Measurements from ENCODE around the gene DDA1. TPM values are rescaled to one million over a fixed set of nuclear protein-coding genes. Genes with fewer than 3 reads are reported as not detected.

The DDA1 gene
- total and polyA plus RNA-seq, 9 of the 15 experiments (the other 6 are each of a cell fraction or from before 2014, with no cell fraction given) = 1.4 to 83.8 (median 33.8) TPM

DNA sequence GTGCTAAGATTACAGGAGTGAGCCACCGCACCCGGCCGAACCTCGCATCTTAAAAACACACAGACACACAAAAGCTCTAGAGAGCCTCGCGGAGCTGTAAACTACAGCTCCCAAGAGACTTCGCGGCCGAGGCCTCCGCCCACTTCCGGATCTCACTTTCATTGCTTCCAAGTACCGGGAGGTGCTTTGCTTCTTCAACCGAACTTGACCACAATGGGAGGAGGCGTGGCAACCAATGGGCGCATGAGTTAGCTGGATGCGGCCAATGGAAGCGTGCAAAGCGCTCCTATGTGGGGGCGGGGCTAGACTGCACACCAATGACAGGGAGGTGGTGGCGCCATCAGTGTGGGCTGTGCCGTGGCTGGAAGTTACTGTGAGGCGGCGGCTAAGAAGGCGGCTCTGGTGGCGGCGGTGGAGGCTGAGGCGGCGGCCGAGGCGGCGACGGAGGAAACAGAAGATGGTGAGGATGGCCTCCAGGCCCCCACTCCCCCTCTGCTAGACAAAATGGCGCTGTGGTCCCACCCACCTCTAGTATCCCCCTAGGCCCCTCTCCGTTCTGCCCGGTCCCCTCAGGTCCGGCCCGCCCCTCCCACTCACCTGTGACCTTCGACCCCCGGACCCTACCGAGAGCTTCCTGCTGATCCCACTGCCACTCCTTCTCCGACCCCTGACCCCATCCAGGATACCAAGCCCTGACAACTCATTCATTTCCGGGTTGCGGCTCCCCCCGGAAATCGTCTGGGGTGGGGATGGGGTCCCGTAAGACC, at the start of gene DDA1 (continued):
- TF ChIP-seq RFX1 (IDR thresholded peaks at IDR 0.05) (no peak), POLR3A (IDR thresholded peaks at IDR 0.05; ENCODE audit: borderline replicate concordance, extremely low read depth, insufficient read depth, insufficient read length) (peak; percentile 67), FOXA1 (IDR thresholded peaks at IDR 0.05; ENCODE audit: borderline replicate concordance) (no peak), PHB2 (IDR thresholded peaks at IDR 0.05; ENCODE audit: low read depth) (no peak), ZNF384 (IDR thresholded peaks at IDR 0.05; ENCODE audit: low read depth, low read length) (no peak), MIER1 (IDR thresholded peaks at IDR 0.05; ENCODE audit: low read depth) (no peak), ZNF644 (tag; IDR thresholded peaks at IDR 0.05; ENCODE audit: low read depth) (no peak), CREB5 (CRISPR knock-in tag; IDR thresholded peaks at IDR 0.05) (no peak), ZNF280A (IDR thresholded peaks at IDR 0.05; ENCODE audit: low read depth, partially characterized antibody) (no peak), MYBL2 (IDR thresholded peaks at IDR 0.05; ENCODE audit: low read depth) (no peak), MYBL2 (CRISPR knock-in tag; IDR thresholded peaks at IDR 0.05; ENCODE audit: borderline replicate concordance) (no peak), MTA3 (IDR thresholded peaks at IDR 0.05; ENCODE audit: borderline replicate concordance) (peak; percentile 75; the same call in 1 of the 2 replicates), BRF1 (IDR thresholded peaks at IDR 0.05; ENCODE audit: borderline replicate concordance, extremely low read depth, insufficient read length) (no peak), CCNT2 (IDR thresholded peaks at IDR 0.05; ENCODE audit: borderline replicate concordance, extremely low read depth, insufficient read length, low read depth, low read length) (no peak), HNRNPUL1 (IDR thresholded peaks at IDR 0.05; ENCODE audit: low read length) (no peak), USF2 (CRISPR knock-in tag; IDR thresholded peaks at IDR 0.05) (no peak), TBL1XR1 (IDR thresholded peaks at IDR 0.05; ENCODE audit: low read length in 2 of 2) (peak in 1 of 2 experiments; percentile 66; a peak in 1 of 4 replicates), ZNF224 (CRISPR knock-in tag; IDR thresholded peaks at IDR 0.05) (no peak), CEBPG (CRISPR knock-in tag; IDR thresholded peaks at IDR 0.05) (no peak), CEBPG (tag; conservative IDR thresholded peaks at IDR 0.05 in 1 of 2, IDR thresholded peaks at IDR 0.05 in 1 of 2) (no peak), ZNF165 (CRISPR knock-in tag; IDR thresholded peaks at IDR 0.05; ENCODE audit: borderline replicate concordance) (no peak), HNRNPH1 (optimal IDR thresholded peaks at IDR 0.05; ENCODE audit: low read depth, low read length) (no peak), ZNF316 (IDR thresholded peaks at IDR 0.05) (no peak), LARP7 (IDR thresholded peaks at IDR 0.05) (no peak), NFE2L1 (tag; IDR thresholded peaks at IDR 0.05; ENCODE audit: borderline replicate concordance, low read depth) (no peak), EWSR1 (IDR thresholded peaks at IDR 0.05; ENCODE audit: borderline replicate concordance, low read depth, partially characterized antibody) (no peak)

Measured in K562 (cell line).